ENCODE data around the gene RPL5.

The RPL5 gene

GRCh38 chr1:92844439-92844838 lies 12.6 kb downstream of the RPL5 start:
- H3K4me3 ChIP-seq (ENCODE audit: low read depth, low read length) = no peak overlapping the region
- TF ChIP-seq, protein P1, sequence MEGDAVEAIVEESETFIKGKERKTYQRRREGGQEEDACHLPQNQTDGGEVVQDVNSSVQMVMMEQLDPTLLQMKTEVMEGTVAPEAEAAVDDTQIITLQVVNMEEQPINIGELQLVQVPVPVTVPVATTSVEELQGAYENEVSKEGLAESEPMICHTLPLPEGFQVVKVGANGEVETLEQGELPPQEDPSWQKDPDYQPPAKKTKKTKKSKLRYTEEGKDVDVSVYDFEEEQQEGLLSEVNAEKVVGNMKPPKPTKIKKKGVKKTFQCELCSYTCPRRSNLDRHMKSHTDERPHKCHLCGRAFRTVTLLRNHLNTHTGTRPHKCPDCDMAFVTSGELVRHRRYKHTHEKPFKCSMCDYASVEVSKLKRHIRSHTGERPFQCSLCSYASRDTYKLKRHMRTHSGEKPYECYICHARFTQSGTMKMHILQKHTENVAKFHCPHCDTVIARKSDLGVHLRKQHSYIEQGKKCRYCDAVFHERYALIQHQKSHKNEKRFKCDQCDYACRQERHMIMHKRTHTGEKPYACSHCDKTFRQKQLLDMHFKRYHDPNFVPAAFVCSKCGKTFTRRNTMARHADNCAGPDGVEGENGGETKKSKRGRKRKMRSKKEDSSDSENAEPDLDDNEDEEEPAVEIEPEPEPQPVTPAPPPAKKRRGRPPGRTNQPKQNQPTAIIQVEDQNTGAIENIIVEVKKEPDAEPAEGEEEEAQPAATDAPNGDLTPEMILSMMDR (IDR thresholded peaks at IDR 0.05; ENCODE audit: low read depth, low read length) = no peak

GRCh38 chr1:92845908-92846307 lies 14.1 kb downstream of the RPL5 start:
- TF ChIP-seq, protein P1 (IDR thresholded peaks at IDR 0.05; ENCODE audit: low read depth, low read length) = no peak
- no peak overlapping the region for H3K4me3 ChIP-seq (ENCODE audit: low read depth, low read length)

- H3K4me3 ChIP-seq (ENCODE audit: low read depth, low read length) = no peak overlapping the region
- TF ChIP-seq, protein P1 (IDR thresholded peaks at IDR 0.05; ENCODE audit: low read depth, low read length) = no peak
Observed at GRCh38 chr1:92848201-92848600, 16.4 kb downstream of the RPL5 start.

- H3K4me3 ChIP-seq (ENCODE audit: low read depth, low read length) = no peak overlapping the region
- TF ChIP-seq, protein P1 (IDR thresholded peaks at IDR 0.05; ENCODE audit: low read depth, low read length) = no peak
Observed at GRCh38 chr1:92850019-92850418, 18.2 kb downstream of the RPL5 start.

- TF ChIP-seq, protein P1 (IDR thresholded peaks at IDR 0.05; ENCODE audit: low read depth, low read length) = no peak
- no peak overlapping the region for H3K4me3 ChIP-seq (ENCODE audit: low read depth, low read length)
Observed at GRCh38 chr1:92851729-92852128, 19.9 kb downstream of the RPL5 start.

- no peak overlapping the region for H3K4me3 ChIP-seq (ENCODE audit: low read depth, low read length)
- TF ChIP-seq, protein P1 (IDR thresholded peaks at IDR 0.05; ENCODE audit: low read depth, low read length) = no peak
Observed at GRCh38 chr1:92853299-92853698, 21.5 kb downstream of the RPL5 start.

- TF ChIP-seq, protein P1 (IDR thresholded peaks at IDR 0.05; ENCODE audit: low read depth, low read length) = no peak
- no peak overlapping the region for H3K4me3 ChIP-seq (ENCODE audit: low read depth, low read length)
Observed at GRCh38 chr1:92854101-92854785, 22.4 kb downstream of the RPL5 start.
